Uterus (tissue), 4 donors: Measurements from ENCODE around the gene TBC1D1. TPM values are rescaled to one million over a fixed set of nuclear protein-coding genes. Genes with fewer than 3 reads are reported as not detected.
A peak's percentile ranks its signal among the peaks of the same experiment; 100 is the strongest.

Source experiments
- DNase-seq, 2 donors: peaks; one replicate each; pipeline ENCODE4 v3.0.0-alpha.2; 2019 to 2020
- H3K27ac ChIP-seq, 2 donors: fragments of 200-600 bp; sonication (generic); 1 replicate in 1 of 2; 2 replicates in 1 of 2; pipeline ENCODE4 v1.5.1; 2016 to 2018
- H3K27me3 ChIP-seq, 2 donors: fragments of 200-600 bp; sonication (generic); one replicate each; pipeline ENCODE4 v1.5.1; 2018 to 2019; ENCODE audit warnings: control low read depth in 1 of 2
- H3K36me3 ChIP-seq, 2 donors: fragments of 200-600 bp; sonication (generic); one replicate each; pipeline ENCODE4 v1.5.1; 2019; ENCODE audit warnings: control low read depth in 1 of 2
- H3K4me1 ChIP-seq, 2 donors: fragments of 200-600 bp; sonication (generic); one replicate each; pipeline ENCODE4 v1.5.1; 2018 to 2019; ENCODE audit warnings: control low read depth in 1 of 2
- H3K4me3 ChIP-seq, 2 donors: fragments of 200-600 bp; sonication (generic); 1 replicate in 1 of 2; 2 replicates in 1 of 2; pipeline ENCODE4 v1.5.1; 2018 to 2019; ENCODE audit warnings: mild to moderate bottlenecking in 1 of 2
- H3K9me3 ChIP-seq, 2 donors: fragments of 200-600 bp; sonication (generic); one replicate each; pipeline ENCODE4 v1.5.1; 2019; ENCODE audit warnings: control low read depth in 1 of 2
- CTCF ChIP-seq, 4 experiments: fragments of 200-600 bp in 2 of 4; fragments of 450-650 bp in 2 of 4; sonication (generic) in 2 of 4; IDR thresholded peaks; one replicate each; pipeline ENCODE4 v1.5.1; 2016 to 2019; ENCODE audit warnings: antibody characterized with exemption in 4 of 4, mild to moderate bottlenecking in 2 of 4, moderate library complexity in 1 of 4
- POLR2A ChIP-seq, 2 donors: fragments of 450-650 bp; IDR thresholded peaks; one replicate each; pipeline ENCODE4 v1.6.1; 2016; ENCODE audit warnings: antibody characterized with exemption in 2 of 2, mild to moderate bottlenecking in 1 of 2, moderate library complexity in 1 of 2
- intact Hi-C: fragments of 100-400 bp; cut with DNase I; formaldehyde crosslinking; loops from one replicate; pipeline ENCODE4 v1.15.1; 2023; ENCODE audit warnings: low total_unique reads
- total RNA-seq, 4 donors: library from RNA; depleted of rRNA in 3 of 4; stranded (reverse); fragments of >200 nt in 3 of 4; gene quantifications; one replicate each; pipeline versions ENCODE4 v1.1.0 to v1.2.4, GENCODE V29; 2014 to 2023
- donor health status: DM: yes; HTN: yes; CAD: no.

The TBC1D1 gene
- total RNA-seq, 4 donors from 2014 or later = 172 to 402 (median 236) TPM

GRCh38 chr4:37928426-37929416 lies 37.8 kb downstream of the TBC1D1 start:
- no peaks in the 10 kb centered on the region for H3K36me3 ChIP-seq
- intact Hi-C loops = no loop called here
- no peaks in the 10 kb centered on the region for H3K27me3 ChIP-seq
- H3K4me1 ChIP-seq = no peaks in the 10 kb centered on the region
- no peaks in the 10 kb centered on the region for H3K9me3 ChIP-seq
- no peak overlapping the region for H3K4me3 ChIP-seq
- TF ChIP-seq CTCF (IDR thresholded peaks at IDR 0.05) (no peak), POLR2A (IDR thresholded peaks at IDR 0.05) (no peak)
- peak overlapping the region in 1 of 2 donors; percentile 10 for H3K27ac ChIP-seq
- DNase-seq = no peak

- DNase-seq = no peak
- intact Hi-C loops = no loop called here
- Histone ChIP-seq H3K27me3 (no peaks in the 10 kb centered on the region), H3K36me3 (no peaks in the 10 kb centered on the region), H3K9me3 (no peaks in the 10 kb centered on the region), H3K4me1 (no peaks in the 10 kb centered on the region), H3K27ac (no peak overlapping the region), H3K4me3 (no peak overlapping the region)
- TF ChIP-seq CTCF (IDR thresholded peaks at IDR 0.05) = no peak
- TF ChIP-seq POLR2A (IDR thresholded peaks at IDR 0.05) = no peak
Measured at GRCh38 chr4:37934096-37934495, 43.2 kb downstream of the TBC1D1 start.

GRCh38 chr4:37934609-37935008 lies 43.7 kb downstream of the TBC1D1 start:
- no peaks in the 10 kb centered on the region for H3K4me1 ChIP-seq
- intact Hi-C loops = no loop called here
- H3K27ac ChIP-seq = no peak overlapping the region
- TF ChIP-seq CTCF (IDR thresholded peaks at IDR 0.05) (no peak), POLR2A (IDR thresholded peaks at IDR 0.05) (no peak)
- no peak overlapping the region for H3K4me3 ChIP-seq
- no peak for DNase-seq
- H3K36me3 ChIP-seq = no peaks in the 10 kb centered on the region
- H3K27me3 ChIP-seq = no peaks in the 10 kb centered on the region
- no peaks in the 10 kb centered on the region for H3K9me3 ChIP-seq

GRCh38 chr4:37935026-37935425 lies 44.1 kb downstream of the TBC1D1 start:
- intact Hi-C loops = no loop called here

More at GRCh38 chr4:37935026-37935425, 44.1 kb downstream of the TBC1D1 start:
- no peak for DNase-seq
- Histone ChIP-seq H3K4me3 (no peak overlapping the region), H3K36me3 (no peaks in the 10 kb centered on the region), H3K4me1 (no peaks in the 10 kb centered on the region), H3K9me3 (no peaks in the 10 kb centered on the region), H3K27ac (no peak overlapping the region), H3K27me3 (no peaks in the 10 kb centered on the region)
- TF ChIP-seq CTCF (IDR thresholded peaks at IDR 0.05) = no peak
- TF ChIP-seq POLR2A (IDR thresholded peaks at IDR 0.05) = no peak
